H54 (cell line): ENCODE results near the gene ATP8B4.

Source experiments
- DNase-seq: peaks from one replicate; pipeline ENCODE4 v3.0.0; 2011; ENCODE audit warnings: low spot score, mixed read lengths; ENCODE audit not compliant: insufficient read length
- FAIRE-seq: peaks from 3 replicates; lab custom pipeline; 2011; peaks lifted over from hg19 to GRCh38; lab: Jason Lieb, UNC
- POLR2A ChIP-seq: IDR thresholded peaks from 2 replicates; pipeline ENCODE4 v1.6.1; 2011; ENCODE audit warnings: low read depth, mild to moderate bottlenecking, low read length

ATP8B4 gene

GRCh38 chr15:49919034-49919433 lies 200.0 kb downstream of the ATP8B4 start:
- FAIRE-seq (no peak), DNase-seq (no peak)
- no peak for TF ChIP-seq POLR2A

DNA sequence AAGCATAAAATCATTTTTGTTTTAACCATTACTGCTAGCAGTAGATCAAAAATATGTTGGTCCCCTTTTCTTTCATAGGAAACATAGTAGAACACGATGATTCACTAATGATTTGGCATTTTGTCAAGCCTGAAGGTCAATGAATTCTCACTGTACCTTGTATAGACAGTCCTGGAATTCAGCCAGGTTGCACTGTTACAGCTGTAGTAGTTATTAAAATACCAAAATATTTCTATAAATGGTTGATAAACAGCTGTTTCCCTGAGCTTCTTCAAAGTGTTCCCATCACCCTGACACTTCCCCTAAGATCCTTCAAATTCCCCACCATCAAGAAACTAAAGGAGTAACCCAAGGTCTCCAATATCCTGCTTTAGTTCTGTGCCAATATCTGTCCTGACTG lies 200.9 kb downstream of the ATP8B4 start:
- no peak for FAIRE-seq
- no peak for TF ChIP-seq POLR2A
- DNase-seq: no peak

DNA sequence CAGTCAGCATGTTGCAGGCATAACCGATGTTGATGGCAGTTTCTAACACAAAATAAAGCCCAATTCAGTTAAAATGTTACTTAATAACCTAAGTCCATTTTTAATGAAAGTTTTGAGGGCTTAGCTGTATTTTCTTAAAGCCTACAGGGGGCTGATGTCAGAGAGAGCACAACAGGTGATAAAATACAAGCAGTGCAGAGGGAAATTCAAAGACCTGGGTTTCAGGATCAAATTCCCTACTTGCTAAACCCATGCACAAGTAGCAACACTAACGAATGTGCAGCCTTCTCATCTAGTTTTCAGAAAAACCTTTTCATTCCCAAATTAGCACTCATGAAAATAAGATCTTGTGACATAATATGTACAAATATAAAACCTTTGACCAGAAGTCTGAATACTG lies 202.0 kb downstream of the ATP8B4 start:
- TF ChIP-seq POLR2A: no peak
- DNase-seq: no peak
- no peak for FAIRE-seq

DNA sequence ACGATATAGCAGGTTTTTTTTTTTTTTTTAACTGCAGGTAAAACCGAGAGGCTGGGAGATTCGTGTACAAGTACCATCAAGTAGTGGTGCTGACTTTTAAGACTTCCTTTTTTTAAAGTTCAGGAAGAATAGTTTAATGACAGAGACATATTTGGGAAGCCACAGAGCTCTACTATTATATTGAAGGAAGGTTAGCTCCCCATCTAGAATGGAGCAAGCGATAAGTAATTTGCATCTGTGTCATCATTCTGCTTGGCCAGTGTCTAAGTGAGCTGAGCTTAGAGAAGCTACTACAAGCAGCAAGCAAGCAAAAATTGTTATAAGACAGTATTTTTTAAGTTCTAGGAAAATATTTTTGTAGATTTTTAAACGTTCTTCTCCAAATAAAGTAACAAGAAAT lies 203.2 kb downstream of the ATP8B4 start:
- TF ChIP-seq POLR2A: no peak
- no peak for FAIRE-seq
- DNase-seq: no peak

DNA sequence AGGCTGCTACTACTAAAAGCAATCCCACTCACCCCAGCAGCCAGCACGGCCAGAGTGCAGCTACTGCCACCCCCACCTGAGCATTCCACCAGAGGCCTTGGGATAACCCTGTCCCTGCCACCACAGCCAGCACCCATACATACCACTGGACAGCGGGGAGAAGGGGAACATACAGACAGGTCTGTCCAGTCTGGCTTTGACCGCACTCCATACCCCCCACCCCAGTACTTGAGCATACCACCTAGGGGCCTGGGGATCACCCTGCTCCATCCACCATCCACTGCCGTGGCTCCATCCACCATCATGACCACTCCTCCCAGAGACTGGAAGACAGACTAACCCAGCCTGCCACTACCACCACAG lies 210.1 kb downstream of the ATP8B4 start:
- FAIRE-seq (no peak), DNase-seq (no peak)
- TF ChIP-seq POLR2A: no peak

DNA sequence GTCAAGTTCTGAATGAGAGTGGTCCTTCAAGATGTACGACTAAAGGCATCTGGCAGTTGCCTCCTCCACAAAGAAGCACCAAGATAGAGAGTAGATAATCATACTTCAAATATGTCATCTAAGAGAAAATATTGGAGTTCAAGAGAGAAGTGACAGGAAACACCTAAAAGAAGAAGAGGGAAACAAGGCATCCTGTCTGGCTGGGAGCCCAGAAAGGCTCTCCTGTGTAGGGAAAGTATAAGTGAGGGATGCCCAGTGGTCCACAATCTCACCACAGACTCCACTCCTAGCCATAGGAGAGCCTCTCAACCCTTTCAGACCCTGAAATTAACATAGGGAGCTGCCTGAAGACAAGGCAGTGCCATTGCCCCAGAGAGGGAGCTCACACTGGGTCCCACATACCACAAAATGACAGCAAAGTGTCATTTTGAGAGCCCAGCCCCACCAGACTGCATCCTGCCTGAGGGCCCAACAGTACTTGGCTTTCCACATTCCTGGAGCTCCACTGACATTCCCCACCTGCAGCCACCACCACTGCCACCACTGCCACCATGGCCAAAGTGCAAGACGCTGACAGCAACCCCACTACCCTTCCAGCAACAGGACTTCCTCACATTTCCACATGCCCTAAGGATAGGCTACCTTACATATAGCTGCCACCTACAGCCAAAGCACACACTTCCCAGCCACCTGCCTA lies 210.6 kb downstream of the ATP8B4 start:
- no peak for TF ChIP-seq POLR2A
- FAIRE-seq (no peak), DNase-seq (no peak)

DNA sequence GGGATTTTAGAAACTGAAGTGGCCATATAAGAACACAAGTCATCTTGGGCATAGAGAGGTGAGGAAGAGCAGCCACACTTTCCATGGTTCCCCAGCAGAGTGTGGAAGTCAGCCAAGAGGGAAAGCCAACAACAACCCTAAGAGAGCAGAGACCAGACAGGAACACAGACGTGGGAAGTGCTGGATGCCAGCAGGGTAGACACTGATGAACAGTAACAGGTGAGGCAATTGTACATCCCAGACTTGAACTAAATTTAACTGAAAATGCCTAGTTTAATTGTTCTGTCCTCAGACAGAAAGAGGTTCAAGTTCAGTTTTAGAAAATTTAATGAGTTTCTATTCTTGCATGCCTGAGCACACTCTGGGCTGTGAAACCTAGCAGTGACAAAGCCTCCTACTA lies 212.1 kb downstream of the ATP8B4 start:
- DNase-seq (no peak), FAIRE-seq (no peak)
- TF ChIP-seq POLR2A: no peak

GRCh38 chr15:49905221-49905620 lies 213.8 kb downstream of the ATP8B4 start:
- FAIRE-seq (no peak), DNase-seq (no peak)
- TF ChIP-seq POLR2A: no peak

DNA sequence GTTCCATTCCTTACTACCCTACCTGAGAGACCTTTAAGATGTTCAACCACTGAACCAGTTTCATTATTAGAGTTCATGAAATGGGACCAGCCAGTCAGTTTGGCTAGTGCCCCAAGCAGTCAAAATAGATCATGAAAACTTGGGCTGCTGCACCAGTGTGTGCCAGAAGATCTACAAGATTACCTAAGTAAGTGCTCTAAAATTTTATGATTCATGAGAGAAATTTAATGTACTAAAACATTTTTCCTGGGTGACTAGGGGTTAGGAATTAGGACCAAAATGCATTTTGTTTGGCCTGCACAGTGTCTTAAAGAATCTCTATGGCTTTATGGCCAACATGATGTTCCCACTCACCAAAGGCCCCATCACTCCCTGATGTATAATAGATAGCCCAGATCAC lies 214.7 kb downstream of the ATP8B4 start:
- DNase-seq (no peak), FAIRE-seq (no peak)
- no peak for TF ChIP-seq POLR2A

DNA sequence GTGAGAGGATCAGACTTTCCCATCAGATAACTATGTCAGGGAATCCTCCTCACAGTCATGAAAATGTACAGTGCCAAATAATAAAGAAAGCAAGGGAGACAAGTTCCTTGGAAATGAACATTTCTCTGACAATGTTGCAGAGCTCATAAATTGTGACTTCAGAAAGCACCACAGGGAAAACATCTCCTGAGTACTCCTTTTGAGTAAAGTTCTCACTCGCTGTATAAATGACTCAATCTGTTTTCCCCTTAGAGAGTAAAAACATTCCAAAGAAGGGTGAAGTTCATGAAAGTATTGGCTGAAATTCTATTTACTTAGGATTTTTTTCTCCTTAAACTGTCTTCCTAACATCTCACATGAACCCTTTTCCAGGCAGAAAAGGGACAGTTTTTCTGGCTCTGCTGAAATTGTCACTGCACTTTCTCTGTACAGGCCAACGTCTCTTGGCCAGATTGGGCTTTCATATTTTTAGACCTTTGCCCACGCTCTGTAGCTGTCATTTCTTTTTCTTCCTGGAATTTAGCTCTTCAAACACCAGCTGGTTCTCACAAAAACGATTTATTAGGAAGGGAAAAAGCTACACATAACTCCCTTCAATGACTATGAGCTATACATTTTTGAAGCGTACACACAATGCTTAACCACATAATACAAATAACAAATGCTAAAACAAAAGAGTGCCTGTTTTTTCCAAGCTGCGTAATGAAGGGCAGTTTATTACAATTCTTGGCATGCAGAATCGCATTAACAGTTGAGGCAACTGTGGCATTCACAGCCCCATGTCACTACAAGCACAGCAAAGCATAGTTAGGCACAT lies 216.1 kb downstream of the ATP8B4 start:
- FAIRE-seq (no peak), DNase-seq (no peak)
- TF ChIP-seq POLR2A: no peak

GRCh38 chr15:49901996-49902684 lies 216.9 kb downstream of the ATP8B4 start:
- no peak for TF ChIP-seq POLR2A
- DNase-seq (no peak), FAIRE-seq (no peak)

DNA sequence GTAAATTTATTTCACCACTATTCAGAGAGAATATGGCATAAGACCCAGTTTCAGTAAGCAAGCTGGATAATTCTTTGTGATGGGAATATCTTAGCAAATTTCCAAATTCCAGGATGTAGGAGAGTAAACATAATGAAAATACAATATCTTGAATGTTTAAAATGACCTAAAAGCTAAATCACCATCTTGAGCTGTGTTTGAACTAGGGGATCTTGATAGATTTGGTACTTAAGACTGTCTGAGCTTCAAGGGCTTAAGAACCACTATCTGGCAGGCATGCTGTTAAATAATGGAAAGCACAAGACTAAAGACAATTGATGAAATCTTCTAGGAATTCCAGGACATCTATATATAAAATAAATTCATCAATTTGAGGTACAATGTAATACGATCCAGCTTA lies 217.7 kb downstream of the ATP8B4 start:
- FAIRE-seq: no peak
- no peak for DNase-seq
- no peak for TF ChIP-seq POLR2A

DNA sequence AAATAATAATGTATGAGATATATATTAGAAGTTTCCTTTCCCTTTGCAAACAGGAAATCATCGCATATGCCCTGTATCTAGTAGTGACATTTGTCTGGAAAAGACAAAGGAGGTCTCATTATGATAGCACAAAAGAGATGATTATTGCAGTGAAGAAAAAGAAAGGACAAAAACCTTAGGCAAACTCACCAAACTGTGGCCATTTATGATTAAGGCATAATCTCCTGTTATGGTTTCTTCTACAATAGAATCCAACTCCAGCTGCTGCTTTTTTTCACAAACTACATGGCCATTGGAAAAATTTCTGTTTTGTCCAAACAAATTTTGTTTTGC lies 218.2 kb downstream of the ATP8B4 start:
- TF ChIP-seq POLR2A: no peak
- no peak for DNase-seq
- no peak for FAIRE-seq
